ENCODE measurements around the gene EYA3.

EYA3 gene

DNA sequence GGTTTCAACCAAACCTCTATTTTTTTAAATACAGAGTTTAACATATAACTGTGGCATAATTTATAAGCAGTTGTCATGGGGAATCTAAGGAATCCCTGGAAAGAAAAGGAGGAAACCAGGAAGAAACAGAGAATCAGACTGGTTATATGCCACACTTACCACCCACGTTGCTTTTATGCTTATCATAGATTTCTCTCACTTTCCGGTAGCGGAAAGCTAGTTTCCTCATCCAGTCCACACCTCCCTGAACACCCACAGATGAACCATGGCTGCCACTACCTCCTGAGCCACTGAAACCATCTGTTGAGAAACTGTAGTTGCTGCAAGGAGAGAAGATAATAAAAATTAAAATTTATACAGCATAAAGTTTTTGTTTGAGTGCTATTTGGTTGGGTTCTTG, 95.2 kb downstream of the EYA3 start:
- DNase-seq (ENCODE audit: low spot score) = no peak
- TF ChIP-seq CTCF (IDR thresholded peaks at IDR 0.05; ENCODE audit: borderline replicate concordance, control extremely low read depth, extremely low read depth, insufficient read depth, missing control alignments) = no peak
- in situ Hi-C loops (cut with MboI; ENCODE audit: low sequenced_read_pairs, unreplicated experiment) = no loop called here

GRCh38 chr1:27992276-27992675, 96.1 kb downstream of the EYA3 start:
- TF ChIP-seq CTCF (IDR thresholded peaks at IDR 0.05; ENCODE audit: borderline replicate concordance, control extremely low read depth, extremely low read depth, insufficient read depth, missing control alignments) = no peak
- DNase-seq (ENCODE audit: low spot score) = no peak
- in situ Hi-C loops (cut with MboI; ENCODE audit: low sequenced_read_pairs, unreplicated experiment) = no loop called here

DNA sequence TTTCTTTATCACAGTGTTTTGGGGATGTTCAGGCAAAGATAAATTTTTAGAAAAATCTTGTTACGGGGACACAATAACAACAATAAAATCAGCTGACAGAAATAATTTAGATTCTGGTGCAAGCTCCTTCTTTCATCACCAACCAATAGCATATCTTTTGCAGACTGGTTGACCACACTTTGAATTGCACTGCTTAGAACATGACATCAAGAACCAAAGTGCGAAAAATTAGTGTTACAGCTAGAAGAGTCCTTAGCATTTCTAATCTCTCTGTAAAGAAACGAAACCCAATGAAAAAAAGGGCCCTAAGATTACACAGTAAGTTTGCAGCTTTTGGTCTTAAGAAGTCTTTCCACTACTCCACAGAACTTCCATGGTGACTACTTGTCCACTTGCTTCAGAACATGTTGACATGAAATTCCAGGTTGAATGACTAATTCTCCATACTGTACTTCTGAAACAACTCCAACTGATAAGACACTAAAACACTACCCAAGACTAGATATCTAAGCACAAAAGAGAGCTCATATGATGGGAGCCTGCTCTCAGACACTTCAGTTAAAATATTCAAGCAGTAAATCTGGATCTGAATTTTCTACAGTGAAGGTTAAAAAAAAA, 97.4 kb downstream of the EYA3 start:
- in situ Hi-C loops (cut with MboI; ENCODE audit: low sequenced_read_pairs, unreplicated experiment) = no loop called here
- TF ChIP-seq CTCF (IDR thresholded peaks at IDR 0.05; ENCODE audit: borderline replicate concordance, control extremely low read depth, extremely low read depth, insufficient read depth, missing control alignments) = no peak
- no peak for DNase-seq (ENCODE audit: low spot score)

DNA sequence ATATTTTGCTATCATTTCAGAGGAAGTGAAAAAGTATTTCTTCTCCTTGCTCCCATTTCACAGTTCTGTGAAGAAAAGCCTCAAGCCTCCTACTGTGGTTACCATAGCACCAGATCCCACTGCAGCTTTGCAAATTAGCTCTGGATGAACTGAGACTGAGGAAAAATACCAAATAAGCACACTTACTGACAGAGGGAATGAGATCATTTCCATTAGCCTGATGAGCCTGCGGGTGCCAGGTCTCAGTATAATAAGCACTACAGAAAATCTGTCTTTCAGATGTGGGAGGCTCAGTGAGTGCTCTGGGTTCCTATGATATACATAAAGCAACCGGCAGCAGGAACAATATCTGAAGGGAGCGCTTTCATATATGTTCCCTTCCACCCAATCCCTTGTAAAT, 107.3 kb downstream of the EYA3 start:
- in situ Hi-C loops (cut with MboI; ENCODE audit: low sequenced_read_pairs, unreplicated experiment) = loop anchor here (10.0 kb wide), 1 partner anchor 126 kb away; no protein-coding TSS in a partner anchor
- DNase-seq (ENCODE audit: low spot score) = no peak
- no peak for TF ChIP-seq CTCF (IDR thresholded peaks at IDR 0.05; ENCODE audit: borderline replicate concordance, control extremely low read depth, extremely low read depth, insufficient read depth, missing control alignments)

- in situ Hi-C loops (cut with MboI; ENCODE audit: low sequenced_read_pairs, unreplicated experiment) = loop anchor here (10.0 kb wide), 1 partner anchor 126 kb away; no protein-coding TSS in a partner anchor
- DNase-seq (ENCODE audit: low spot score) = no peak
- TF ChIP-seq CTCF (IDR thresholded peaks at IDR 0.05; ENCODE audit: borderline replicate concordance, control extremely low read depth, extremely low read depth, insufficient read depth, missing control alignments) = no peak
These were observed 108.1 kb downstream of the EYA3 start for GRCh38 chr1:27980216-27980845.

GRCh38 chr1:27979859-27980201, 108.6 kb downstream of the EYA3 start:
- TF ChIP-seq CTCF (IDR thresholded peaks at IDR 0.05; ENCODE audit: borderline replicate concordance, control extremely low read depth, extremely low read depth, insufficient read depth, missing control alignments) = no peak
- in situ Hi-C loops (cut with MboI; ENCODE audit: low sequenced_read_pairs, unreplicated experiment) = loop anchor here (10.0 kb wide), 1 partner anchor 125 kb away; no protein-coding TSS in a partner anchor

More at GRCh38 chr1:27979859-27980201, 108.6 kb downstream of the EYA3 start:
- no peak for DNase-seq (ENCODE audit: low spot score)

All from GM13976 (cell line).